Measurements from ENCODE around the gene KRT78.

DNA sequence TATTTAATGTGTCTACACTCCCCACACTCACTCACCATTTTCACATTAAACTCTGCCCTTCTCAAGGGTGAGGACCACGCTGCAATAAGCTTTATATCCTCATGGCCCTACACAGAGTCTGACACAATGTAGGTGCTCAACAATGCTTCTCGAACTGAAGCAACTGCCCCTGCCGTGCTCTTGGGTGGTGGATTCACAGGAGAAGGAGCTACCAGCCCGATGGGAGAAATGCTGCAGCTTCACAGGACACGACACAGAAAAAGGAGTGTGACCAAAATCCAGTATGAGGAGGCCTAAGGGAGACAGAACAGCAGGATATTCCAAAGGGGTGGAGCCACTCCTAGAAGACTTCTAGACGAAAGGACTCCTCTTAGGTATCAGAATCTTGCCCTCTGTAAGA, 46.4 kb downstream of the KRT78 start:
- TF ChIP-seq POLR2A (conservative IDR thresholded peaks at IDR 0.05), result no peak
- no peak for TF ChIP-seq BACH1 (tag; IDR thresholded peaks at IDR 0.05)
- no peak for TF ChIP-seq SIX5 (IDR thresholded peaks at IDR 0.05; ENCODE audit: borderline replicate concordance in 1 of 2, insufficient read depth in 1 of 2, low read depth in 1 of 2, low read length in 2 of 2)
- TF ChIP-seq TAF1 (IDR thresholded peaks at IDR 0.05; ENCODE audit: control insufficient read depth, extremely low read depth, insufficient read depth, low read length, severe bottlenecking), result no peak
- TF ChIP-seq ZNF143 (CRISPR knock-in tag; IDR thresholded peaks at IDR 0.05), result no peak
- TF ChIP-seq, protein P1, sequence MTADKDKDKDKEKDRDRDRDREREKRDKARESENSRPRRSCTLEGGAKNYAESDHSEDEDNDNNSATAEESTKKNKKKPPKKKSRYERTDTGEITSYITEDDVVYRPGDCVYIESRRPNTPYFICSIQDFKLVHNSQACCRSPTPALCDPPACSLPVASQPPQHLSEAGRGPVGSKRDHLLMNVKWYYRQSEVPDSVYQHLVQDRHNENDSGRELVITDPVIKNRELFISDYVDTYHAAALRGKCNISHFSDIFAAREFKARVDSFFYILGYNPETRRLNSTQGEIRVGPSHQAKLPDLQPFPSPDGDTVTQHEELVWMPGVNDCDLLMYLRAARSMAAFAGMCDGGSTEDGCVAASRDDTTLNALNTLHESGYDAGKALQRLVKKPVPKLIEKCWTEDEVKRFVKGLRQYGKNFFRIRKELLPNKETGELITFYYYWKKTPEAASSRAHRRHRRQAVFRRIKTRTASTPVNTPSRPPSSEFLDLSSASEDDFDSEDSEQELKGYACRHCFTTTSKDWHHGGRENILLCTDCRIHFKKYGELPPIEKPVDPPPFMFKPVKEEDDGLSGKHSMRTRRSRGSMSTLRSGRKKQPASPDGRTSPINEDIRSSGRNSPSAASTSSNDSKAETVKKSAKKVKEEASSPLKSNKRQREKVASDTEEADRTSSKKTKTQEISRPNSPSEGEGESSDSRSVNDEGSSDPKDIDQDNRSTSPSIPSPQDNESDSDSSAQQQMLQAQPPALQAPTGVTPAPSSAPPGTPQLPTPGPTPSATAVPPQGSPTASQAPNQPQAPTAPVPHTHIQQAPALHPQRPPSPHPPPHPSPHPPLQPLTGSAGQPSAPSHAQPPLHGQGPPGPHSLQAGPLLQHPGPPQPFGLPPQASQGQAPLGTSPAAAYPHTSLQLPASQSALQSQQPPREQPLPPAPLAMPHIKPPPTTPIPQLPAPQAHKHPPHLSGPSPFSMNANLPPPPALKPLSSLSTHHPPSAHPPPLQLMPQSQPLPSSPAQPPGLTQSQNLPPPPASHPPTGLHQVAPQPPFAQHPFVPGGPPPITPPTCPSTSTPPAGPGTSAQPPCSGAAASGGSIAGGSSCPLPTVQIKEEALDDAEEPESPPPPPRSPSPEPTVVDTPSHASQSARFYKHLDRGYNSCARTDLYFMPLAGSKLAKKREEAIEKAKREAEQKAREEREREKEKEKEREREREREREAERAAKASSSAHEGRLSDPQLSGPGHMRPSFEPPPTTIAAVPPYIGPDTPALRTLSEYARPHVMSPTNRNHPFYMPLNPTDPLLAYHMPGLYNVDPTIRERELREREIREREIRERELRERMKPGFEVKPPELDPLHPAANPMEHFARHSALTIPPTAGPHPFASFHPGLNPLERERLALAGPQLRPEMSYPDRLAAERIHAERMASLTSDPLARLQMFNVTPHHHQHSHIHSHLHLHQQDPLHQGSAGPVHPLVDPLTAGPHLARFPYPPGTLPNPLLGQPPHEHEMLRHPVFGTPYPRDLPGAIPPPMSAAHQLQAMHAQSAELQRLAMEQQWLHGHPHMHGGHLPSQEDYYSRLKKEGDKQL (CRISPR knock-in tag; IDR thresholded peaks at IDR 0.05; ENCODE audit: borderline replicate concordance), result no peak

Measured in K562 (cell line).